ENCODE data around the gene TBXAS1.
"Not testable (repeated sequence)": the region's sequence is repeated elsewhere in the genome, so short reads cannot be mapped to it uniquely, and the experiment has no call there.

The TBXAS1 gene

GRCh38 chr7:139827042-139827441, 2.0 kb upstream of the TBXAS1 start:
- peak; percentile 15 to 23 for DNase-seq

DNA sequence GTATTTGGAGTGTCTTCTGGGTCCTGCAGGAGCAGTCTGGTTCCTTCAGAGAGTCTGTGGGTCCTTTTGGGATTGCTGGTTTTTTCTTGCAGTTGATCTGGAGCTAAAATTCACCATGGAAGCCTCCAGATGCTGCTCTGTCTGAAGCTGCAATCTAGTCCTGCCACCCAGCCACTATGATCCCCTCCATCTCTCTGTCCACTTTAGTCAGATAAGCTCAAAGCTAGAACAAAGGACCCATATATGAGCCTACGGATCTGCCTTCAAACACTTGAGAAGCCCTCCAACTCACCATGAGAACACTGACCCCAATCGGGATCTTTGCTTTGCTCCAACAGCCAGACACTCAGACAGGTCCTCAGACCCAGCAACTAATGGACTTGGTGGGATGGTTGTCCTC, 618 bp upstream of the TBXAS1 start:
- no peak for DNase-seq

GRCh38 chr7:139829775-139830117, 682 bp downstream of the TBXAS1 start:
- no peak for DNase-seq

GRCh38 chr7:139830292-139830691, 1.2 kb downstream of the TBXAS1 start:
- DNase-seq: peak; percentile 86 to 88

DNA sequence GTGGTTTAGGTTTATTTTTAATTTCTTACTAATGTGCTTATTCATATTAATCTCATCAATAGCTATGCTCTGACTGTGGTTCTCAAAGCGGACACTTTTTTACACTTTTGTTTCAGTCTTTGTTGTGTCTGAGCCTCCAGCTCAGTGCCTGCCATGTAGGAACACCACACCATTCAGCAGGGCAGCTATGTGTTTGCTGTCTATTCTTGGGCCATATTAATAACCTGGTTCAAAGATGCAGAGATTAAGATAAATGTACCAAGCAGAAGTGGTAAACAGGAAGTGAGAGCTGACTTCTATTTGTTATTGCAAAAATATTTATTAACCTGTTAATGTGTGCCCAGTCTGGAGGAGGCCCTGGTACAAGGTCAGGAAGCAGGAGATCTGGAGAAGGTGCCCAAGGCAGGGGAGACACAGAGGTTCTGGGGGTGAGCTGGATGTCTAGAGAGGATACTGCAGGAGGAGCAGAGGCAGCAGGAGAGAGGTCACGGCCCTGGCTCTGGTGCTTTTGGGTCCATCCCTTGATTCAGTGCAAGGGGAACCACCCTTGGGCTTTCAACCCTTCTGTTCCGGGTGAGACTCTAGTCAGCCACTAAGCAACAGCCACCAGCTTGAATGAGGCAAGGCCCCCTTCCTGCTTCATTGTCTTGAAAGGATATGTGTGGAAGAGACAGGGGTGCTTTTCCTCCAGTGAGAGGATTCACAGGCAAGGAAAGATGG, 1.9 kb downstream of the TBXAS1 start:
- no peak for DNase-seq

GRCh38 chr7:139835848-139836247, 6.8 kb downstream of the TBXAS1 start:
- not testable (repeated sequence) for DNase-seq

DNA sequence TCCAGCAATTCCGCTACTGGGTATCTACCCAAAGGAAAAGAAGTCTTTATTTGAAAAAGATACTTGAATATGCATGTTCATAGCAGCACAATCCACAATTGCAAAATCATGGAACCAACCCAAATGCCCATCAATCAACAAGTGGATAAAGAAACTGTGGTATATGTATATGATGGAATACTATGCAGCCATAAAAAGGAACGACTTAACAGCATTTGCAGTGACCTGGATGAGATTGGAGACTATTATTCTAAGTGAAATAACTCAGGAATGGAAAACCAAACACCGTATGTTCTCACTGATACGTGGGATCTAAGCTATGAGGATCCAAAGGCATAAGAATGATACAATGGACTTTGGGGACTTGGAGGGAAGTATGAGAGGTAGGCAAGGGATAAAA, 8.2 kb downstream of the TBXAS1 start:
- DNase-seq: not testable (repeated sequence)

- no peak for DNase-seq
Measured at GRCh38 chr7:139838276-139838675, 9.2 kb downstream of the TBXAS1 start.

DNA sequence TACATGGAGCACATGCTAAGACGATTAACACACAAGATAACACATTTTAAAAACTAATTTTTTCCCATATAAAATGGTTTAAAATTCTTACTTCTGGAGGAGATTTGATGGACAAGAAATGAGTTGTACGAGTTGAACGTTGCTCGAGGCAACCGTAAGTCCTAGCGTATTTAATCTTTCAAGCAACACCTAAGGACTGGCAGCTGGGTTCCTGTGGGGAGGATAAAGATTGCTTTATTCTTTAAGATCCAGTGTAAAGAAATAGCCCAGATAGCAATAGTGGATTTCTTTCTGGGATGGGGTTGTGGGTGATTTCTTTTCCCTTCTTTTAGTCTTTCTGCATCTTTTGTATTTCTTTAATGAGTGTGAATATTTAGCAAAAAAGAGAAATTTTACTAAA, 9.8 kb downstream of the TBXAS1 start:
- no peak for DNase-seq

- no peak for DNase-seq
Measured at GRCh38 chr7:139840776-139841175, 11.7 kb downstream of the TBXAS1 start.

- DNase-seq: no peak
Measured at GRCh38 chr7:139842401-139843210, 13.5 kb downstream of the TBXAS1 start.

- DNase-seq: not testable (repeated sequence)
Measured at GRCh38 chr7:139843211-139843537, 14.1 kb downstream of the TBXAS1 start.

DNA sequence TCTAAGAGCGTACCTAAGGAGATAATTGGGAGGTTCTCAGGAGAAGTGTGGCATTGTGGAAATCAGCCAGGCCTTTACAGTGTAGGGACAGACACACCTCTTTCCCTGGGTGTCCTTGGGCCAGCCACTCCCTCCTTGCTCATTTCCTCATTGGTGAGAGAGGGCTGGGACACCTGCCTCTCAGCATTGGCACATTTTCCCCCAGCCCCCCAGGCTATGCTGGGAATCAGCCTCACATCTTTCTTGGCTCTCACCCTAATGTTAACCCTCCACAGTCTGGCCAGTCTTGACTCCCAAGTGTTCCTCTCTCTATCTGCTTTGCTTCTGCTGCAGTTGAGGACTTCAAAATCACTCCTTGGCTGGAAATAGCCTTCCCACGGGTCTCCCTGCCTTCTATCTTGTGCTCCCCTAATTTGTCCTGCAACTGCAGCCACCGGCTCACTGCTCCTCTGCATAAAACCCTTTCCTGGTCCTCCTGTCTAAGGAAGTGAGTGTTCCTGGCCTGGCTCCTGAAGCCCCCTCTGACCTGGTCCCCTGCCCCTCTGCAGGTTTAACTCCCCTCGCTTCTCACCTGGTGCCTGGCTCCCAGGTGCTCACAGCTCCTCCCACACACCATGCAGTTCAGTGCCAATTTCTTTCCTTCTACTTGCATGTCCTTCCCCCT, 15.8 kb downstream of the TBXAS1 start:
- no peak for DNase-seq

DNA sequence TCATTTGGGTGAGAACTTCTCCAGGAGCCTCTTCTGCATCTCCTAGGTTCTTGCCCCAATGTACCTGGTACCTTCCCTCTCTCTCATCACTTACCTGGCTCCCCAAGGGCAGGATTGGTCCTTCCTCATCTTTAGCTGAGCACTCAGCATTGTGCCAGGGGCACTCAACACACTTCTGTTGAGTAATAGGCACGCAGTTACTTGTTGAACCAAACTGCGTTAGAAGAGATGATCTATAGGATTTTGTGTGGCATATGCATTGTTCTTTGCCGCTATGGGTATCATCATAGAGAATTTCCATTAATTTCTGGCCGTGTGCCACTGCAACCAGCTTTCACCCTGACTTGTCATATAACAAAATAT, 16.4 kb downstream of the TBXAS1 start:
- no peak for DNase-seq

DNA sequence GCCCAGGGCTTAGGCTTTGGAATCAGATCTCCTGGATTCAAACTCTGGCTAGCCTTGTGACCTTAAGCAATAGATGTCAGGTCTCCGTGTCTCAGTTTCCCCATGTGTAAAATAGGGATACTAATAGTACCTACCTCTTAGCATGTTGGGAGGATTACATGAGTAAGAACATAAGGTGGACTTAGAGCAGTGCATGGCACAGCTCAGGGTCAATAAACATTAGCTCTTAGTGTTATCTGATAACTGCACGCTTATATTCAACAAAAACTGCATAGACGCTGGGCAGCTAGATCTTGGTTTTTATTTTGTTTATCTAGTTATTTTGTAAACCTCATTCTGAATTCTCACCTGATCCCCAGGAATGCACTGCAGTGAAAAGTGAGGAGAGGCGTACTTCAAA, 17.2 kb downstream of the TBXAS1 start:
- DNase-seq: no peak

DNA sequence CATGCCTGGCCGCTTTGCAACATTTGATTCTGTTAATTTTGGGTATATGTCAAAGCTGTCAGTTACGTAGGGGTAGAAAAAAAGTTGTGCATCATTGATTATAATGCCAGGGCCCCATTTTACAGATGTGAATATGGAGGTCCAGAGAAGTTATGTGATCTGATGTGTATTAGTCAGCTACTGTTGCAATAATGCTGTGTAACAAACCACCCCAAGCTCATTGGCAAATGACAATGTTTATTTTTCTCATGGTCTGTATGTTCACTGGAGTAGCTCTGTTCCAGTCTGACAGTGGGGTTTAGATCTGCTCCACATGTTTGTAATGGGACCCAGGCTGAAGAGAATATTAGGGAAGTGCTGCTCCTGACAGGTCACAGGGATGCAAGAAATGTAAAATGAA, 19.2 kb downstream of the TBXAS1 start:
- no peak for DNase-seq

DNA sequence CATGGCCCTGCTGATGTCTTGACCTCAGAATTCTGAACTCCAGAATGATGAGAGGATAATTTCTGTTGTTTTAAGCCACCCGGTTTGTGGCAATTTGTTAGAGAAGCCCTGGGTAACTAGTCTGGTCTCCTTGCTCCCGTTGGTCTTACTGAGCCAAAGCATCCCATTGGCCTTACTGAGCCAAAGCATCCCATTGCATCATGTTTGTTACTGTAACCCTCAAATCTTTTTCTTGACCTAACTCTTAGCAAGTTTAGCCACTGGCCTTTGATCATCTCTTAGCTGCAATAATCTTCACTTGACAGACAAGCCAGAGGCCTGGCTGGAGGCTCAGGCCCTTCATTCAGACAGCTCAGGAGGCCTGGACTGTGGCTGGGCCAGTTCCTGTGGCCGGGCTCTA, 21.8 kb downstream of the TBXAS1 start:
- DNase-seq: no peak

DNA sequence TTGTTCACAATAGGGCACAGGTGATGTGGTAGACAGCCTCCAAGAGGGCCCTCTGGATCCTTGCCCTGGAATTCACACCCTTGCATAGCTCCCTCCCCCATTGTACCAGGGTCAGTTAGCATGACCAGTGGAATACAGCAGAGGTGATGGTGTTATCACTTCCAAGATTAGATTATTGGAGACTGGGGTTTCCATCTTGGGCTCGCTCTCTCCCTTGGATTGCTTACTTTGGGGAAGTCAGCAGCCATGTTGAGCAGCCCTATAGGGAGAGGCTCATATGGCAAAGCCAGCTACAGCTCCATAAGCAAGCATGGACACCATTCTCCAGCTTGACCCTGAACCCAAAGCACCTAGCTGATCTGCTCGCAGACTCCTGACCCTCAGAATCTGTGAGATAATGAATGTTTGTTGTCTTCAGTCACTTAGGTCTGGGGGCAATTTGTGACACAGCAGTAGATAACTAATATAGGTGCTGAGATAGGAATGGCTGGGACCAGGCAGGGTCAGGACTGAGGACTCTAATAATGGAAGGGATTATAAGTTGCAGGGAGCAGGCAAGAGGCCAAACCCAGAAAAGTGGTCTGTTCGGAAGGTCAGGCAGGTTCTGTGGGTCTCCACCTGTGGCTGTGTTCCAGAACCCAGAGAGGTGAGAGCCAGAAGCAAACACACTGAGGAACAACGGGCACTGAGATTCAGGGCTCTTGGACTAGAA, 22.9 kb downstream of the TBXAS1 start:
- DNase-seq: no peak

DNA sequence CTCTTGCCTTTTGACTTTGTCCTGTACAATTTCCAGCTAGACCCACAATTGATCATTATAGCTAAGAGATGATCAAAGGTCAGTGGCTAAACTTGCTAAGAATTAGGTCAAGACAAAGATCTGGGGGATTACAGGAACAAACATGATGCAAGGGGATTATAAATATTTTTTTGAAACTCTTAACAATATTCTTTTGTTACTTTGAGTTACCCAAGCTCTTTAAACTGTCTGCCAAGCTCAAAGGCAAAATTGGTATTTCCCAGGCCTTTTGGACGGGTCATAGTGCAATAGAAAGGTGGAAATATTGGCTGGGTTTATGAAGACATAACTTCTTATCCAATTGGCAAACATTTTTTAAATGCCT, 23.4 kb downstream of the TBXAS1 start:
- DNase-seq: no peak

- DNase-seq: no peak
Measured at GRCh38 chr7:139853506-139854123, 24.6 kb downstream of the TBXAS1 start.

GRCh38 chr7:139854124-139854511, 25.1 kb downstream of the TBXAS1 start:
- no peak for DNase-seq

GRCh38 chr7:139854803-139855497, 25.9 kb downstream of the TBXAS1 start:
- no peak for DNase-seq

Data from NCI-H526 (cell line).